PFSK-1 (cell line): Measurements from ENCODE around the gene RPS15.

Experiments
- FOXP2 ChIP-seq: optimal IDR thresholded peaks from 2 replicates; pipeline ENCODE3; 2011; ENCODE audit warnings: borderline replicate concordance, control low read depth, inconsistent platforms; ENCODE audit not compliant: insufficient read depth; ENCODE audit errors: extremely low read length, extremely low read depth
- POLR2AphosphoS5 ChIP-seq: IDR thresholded peaks from 2 replicates; pipeline ENCODE4 v1.6.1; 2012; ENCODE audit warnings: low read depth, mild to moderate bottlenecking, control low read depth, low read length, moderate library complexity
- SIN3A ChIP-seq: IDR thresholded peaks from 2 replicates; pipeline ENCODE4 v1.6.1; 2012; ENCODE audit warnings: mild to moderate bottlenecking, low read length, moderate library complexity, borderline replicate concordance; ENCODE audit not compliant: insufficient read depth
- TAF1 ChIP-seq: IDR thresholded peaks from 2 replicates; pipeline ENCODE4 v1.6.1; 2012; ENCODE audit warnings: low read length, control low read depth, borderline replicate concordance; ENCODE audit not compliant: insufficient read depth
- TF ChIP-seq, protein P1 (sequence below), 2 experiments: IDR thresholded peaks; 2 replicates each; pipeline versions ENCODE4 v1.6.1 to v1.8.0; 2011 to 2012; ENCODE audit warnings: low read depth in 2 of 2, low read length in 2 of 2, control low read depth in 1 of 2, inconsistent platforms in 1 of 2, mild to moderate bottlenecking in 1 of 2, moderate library complexity in 1 of 2; ENCODE audit not compliant: insufficient read depth in 1 of 2

RPS15 gene

DNA sequence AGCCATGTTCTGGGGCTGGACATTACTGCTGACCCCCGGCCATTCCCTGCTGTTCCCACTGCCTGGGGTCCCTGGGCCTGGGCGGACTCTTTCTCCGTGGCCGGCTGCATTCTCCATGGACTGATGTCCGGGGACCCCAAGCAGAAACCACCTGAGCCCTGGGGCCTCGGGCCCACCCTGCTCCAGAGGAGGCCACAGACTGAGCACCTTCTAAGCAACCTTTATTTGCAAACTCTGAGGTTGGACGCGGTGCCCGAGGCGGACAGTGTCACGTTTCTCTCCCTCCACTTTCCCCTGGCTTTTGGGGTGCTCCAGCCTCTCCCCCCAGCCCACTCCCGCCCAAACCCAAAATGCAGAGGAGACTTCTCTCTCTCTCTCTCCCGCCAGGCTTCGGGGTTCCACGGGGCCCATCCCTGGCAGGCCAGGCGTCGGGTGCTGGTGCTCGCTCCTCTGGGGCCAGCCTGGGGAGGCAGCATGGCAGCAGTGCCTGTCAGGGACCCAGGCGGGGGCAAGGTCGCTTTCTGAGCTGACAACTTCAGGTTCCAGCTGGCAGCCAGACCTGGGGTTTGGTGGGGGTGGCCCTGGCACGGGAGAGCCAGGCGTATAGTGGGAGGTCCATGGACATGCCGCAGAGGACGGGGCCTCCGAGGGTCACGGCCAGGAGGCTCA is 43.2 kb downstream of the RPS15 start:
- TF ChIP-seq, protein P1, sequence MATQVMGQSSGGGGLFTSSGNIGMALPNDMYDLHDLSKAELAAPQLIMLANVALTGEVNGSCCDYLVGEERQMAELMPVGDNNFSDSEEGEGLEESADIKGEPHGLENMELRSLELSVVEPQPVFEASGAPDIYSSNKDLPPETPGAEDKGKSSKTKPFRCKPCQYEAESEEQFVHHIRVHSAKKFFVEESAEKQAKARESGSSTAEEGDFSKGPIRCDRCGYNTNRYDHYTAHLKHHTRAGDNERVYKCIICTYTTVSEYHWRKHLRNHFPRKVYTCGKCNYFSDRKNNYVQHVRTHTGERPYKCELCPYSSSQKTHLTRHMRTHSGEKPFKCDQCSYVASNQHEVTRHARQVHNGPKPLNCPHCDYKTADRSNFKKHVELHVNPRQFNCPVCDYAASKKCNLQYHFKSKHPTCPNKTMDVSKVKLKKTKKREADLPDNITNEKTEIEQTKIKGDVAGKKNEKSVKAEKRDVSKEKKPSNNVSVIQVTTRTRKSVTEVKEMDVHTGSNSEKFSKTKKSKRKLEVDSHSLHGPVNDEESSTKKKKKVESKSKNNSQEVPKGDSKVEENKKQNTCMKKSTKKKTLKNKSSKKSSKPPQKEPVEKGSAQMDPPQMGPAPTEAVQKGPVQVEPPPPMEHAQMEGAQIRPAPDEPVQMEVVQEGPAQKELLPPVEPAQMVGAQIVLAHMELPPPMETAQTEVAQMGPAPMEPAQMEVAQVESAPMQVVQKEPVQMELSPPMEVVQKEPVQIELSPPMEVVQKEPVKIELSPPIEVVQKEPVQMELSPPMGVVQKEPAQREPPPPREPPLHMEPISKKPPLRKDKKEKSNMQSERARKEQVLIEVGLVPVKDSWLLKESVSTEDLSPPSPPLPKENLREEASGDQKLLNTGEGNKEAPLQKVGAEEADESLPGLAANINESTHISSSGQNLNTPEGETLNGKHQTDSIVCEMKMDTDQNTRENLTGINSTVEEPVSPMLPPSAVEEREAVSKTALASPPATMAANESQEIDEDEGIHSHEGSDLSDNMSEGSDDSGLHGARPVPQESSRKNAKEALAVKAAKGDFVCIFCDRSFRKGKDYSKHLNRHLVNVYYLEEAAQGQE (IDR thresholded peaks at IDR 0.05; ENCODE audit: insufficient read depth in 1 of 2, low read depth in 2 of 2, low read length in 2 of 2): no peak
- TF ChIP-seq FOXP2 (no peak), SIN3A (no peak), TAF1 (no peak), POLR2AphosphoS5 (no peak)

DNA sequence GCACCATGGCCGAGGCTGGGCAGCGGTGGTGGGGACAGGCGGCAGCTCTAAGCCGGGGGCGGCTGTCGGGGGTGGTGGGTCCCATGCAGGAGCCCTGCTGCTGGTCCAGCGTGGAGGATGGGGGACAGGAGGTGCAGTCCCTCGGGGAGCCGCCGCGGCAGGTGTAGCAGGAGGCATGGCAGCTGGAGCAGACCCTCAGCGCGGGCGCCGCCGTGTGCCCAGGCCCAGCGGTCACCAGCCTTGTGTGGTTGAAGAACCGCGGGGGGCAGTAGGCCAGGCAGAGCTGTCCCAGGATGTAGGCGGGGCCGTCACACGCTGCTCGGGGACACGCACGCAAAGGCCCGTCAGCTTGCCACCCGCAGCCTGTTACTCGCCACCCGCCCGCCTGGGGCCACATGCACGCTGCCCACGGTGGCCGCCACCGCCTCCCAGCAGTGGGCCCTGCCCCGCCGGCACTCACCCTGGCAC is 43.7 kb downstream of the RPS15 start:
- TF ChIP-seq FOXP2: no peak
- no peak for TF ChIP-seq SIN3A
- TF ChIP-seq TAF1: no peak
- TF ChIP-seq, protein P1 (IDR thresholded peaks at IDR 0.05; ENCODE audit: insufficient read depth in 1 of 2, low read depth in 2 of 2, low read length in 2 of 2): no peak
- TF ChIP-seq POLR2AphosphoS5: no peak

DNA sequence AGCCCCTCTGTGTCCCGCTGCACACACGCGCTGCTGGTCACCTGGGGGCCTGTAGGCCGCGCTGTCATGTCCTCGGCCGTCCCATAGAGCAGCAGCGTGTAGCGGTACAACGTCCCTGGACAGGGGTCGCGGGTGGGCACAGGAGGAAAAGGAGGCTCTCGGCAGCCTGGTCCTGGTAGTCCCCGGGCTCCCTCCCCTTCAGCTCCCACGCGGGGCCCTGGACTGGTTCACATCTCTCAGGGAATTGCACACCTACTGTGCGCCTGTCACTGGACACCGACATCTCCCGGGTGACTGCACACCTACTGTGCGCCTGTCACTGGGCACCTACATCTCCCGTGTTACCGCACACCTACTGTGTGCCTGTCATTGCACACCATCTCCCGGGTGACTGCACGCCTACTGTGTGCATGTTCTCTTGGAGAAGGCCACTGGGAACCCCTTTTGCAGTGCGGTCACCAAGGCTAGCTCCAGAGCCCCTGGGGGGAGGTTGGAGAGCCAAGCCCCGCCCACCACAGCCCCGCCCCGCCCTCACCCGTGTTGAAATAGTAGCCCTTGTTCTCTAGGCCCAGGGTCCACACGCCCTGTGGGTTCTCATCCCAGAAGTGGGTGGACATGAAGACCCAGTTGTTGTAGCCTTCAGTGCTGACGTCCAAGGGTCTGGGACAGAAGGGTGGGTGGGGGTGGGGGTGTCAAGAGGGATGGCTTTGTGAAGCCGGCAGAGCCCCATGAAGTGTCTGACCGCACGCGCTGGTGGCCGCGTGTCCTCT is 44.4 kb downstream of the RPS15 start:
- TF ChIP-seq FOXP2: no peak

DNA sequence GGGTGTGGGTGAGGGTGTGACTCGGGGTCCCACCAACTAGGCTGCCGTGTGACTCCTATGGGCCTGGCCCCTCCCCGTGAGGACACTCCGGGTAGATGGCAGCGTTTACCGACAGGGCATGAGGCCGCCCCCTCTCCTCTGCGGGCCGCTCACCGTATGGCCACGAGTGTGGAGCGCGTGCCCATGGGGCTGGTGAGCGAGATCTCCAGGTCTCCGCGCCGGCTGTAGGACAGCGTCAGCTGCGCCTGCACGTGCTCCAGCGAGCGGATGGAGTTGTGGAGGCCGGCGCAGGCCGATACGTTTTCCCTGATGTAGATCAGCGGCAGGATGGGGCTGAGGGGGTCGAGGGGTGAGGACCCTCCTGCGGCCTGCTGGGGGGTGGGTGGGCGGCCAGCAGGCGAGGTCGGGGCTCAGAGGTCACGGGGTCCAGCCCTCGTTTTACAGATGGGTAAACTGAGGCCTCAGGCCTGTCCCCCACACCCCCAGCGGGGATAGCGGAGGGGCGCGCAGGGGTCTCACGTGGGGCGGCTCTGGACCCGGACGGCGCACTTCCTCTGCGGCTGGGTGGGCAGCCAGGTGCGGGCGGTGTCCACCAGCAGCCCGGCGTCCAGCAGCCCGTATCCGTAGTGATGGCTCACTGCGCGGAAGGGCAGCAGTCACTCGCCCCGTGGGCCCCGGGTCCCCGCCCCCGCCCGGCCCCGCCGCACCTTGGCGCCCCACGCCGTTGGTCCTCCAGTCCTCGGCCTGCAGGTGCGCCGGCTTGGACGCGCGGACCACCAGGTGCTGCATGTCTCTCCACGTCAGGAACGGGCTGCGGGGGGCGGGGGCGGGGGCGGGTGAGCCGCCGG is 45.2 kb downstream of the RPS15 start:
- TF ChIP-seq FOXP2 (no peak), SIN3A (no peak), POLR2AphosphoS5 (no peak)
- TF ChIP-seq, protein P1 (IDR thresholded peaks at IDR 0.05; ENCODE audit: insufficient read depth in 1 of 2, low read depth in 2 of 2, low read length in 2 of 2): no peak

DNA sequence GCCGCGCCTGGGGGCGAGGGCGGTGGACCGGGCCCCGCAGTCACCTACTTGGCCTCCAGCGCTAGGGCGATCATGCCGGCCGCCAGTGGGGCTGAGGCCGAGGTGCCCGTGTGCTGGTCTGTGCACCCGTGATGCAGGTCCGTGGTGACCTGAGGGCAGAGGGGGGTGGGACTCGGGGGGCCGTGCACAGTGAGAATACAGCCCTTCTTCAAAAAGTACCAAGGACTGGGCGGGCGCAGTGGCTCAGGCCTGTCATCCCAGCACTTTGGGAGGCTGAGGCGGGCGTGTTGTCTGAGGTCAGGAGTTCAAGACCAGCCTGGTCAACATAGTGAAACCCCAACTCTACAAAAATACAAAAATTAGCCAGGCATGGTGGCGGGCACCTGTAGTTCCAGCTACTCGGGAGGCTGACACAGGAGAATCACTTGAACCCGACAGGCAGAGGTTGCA is 45.8 kb downstream of the RPS15 start:
- TF ChIP-seq FOXP2 (no peak), POLR2AphosphoS5 (no peak), SIN3A (no peak), TAF1 (no peak)
- TF ChIP-seq, protein P1 (IDR thresholded peaks at IDR 0.05; ENCODE audit: insufficient read depth in 1 of 2, low read depth in 2 of 2, low read length in 2 of 2): no peak
